ENCODE measurements around the gene IL27RA.
A peak's percentile ranks its signal among the peaks of the same experiment; 100 is the strongest.
"Not testable (repeated sequence)": the region's sequence is repeated elsewhere in the genome, so short reads cannot be mapped to it uniquely, and the experiment has no call there.

The IL27RA gene

GRCh38 chr19:13999085-13999484 lies 32.5 kb upstream of the IL27RA start:
- no peak for DNase-seq (ENCODE audit: low read depth)

GRCh38 chr19:14000691-14001375 lies 30.7 kb upstream of the IL27RA start:
- DNase-seq (ENCODE audit: low read depth) = no peak

- DNase-seq (ENCODE audit: low read depth) = no peak
Measured at GRCh38 chr19:14002571-14003250, 28.9 kb upstream of the IL27RA start.

GRCh38 chr19:14003251-14004055 lies 28.1 kb upstream of the IL27RA start:
- no peak for DNase-seq (ENCODE audit: low read depth)

GRCh38 chr19:14004619-14005348 lies 26.8 kb upstream of the IL27RA start:
- DNase-seq (ENCODE audit: low read depth) = no peak

- DNase-seq (ENCODE audit: low read depth) = peak; percentile 95
Measured at GRCh38 chr19:14005349-14006084, 26.0 kb upstream of the IL27RA start.

GRCh38 chr19:14006085-14006765 lies 25.3 kb upstream of the IL27RA start, which contains the start of gene RFX1:
TSS of gene RFX1 (minus strand) at chr19:14006320. CDS start at chr19:13993843, 12,477 bp downstream.
- peak; percentile 100 for DNase-seq (ENCODE audit: low read depth)

- DNase-seq (ENCODE audit: low read depth) = no peak
Measured at GRCh38 chr19:14006766-14007562, 24.6 kb upstream of the IL27RA start.

GRCh38 chr19:14012378-14012915 lies 19.1 kb upstream of the IL27RA start:
- no peak for DNase-seq (ENCODE audit: low read depth)

GRCh38 chr19:14015524-14016035 lies 16.0 kb upstream of the IL27RA start:
- DNase-seq (ENCODE audit: low read depth) = no peak

GRCh38 chr19:14019100-14019499 lies 12.5 kb upstream of the IL27RA start:
- DNase-seq (ENCODE audit: low read depth) = no peak

- DNase-seq (ENCODE audit: low read depth) = not testable (repeated sequence)
Measured at GRCh38 chr19:14019739-14020138, 11.8 kb upstream of the IL27RA start.

GRCh38 chr19:14021474-14021873 lies 10.1 kb upstream of the IL27RA start:
- DNase-seq (ENCODE audit: low read depth) = no peak

- DNase-seq (ENCODE audit: low read depth) = no peak
Measured at GRCh38 chr19:14022469-14022868, 9.1 kb upstream of the IL27RA start.

- no peak for DNase-seq (ENCODE audit: low read depth)
Measured at GRCh38 chr19:14023404-14024235, 7.9 kb upstream of the IL27RA start.

GRCh38 chr19:14026652-14027192 lies 4.8 kb upstream of the IL27RA start:
- DNase-seq (ENCODE audit: low read depth) = not testable (repeated sequence)

GRCh38 chr19:14027856-14028450 lies 3.6 kb upstream of the IL27RA start, which contains the start of gene RLN3:
TSS of gene RLN3 (plus strand) at chr19:14028148. CDS start at chr19:14028205, 57 bp downstream.
- no peak for DNase-seq (ENCODE audit: low read depth)

GRCh38 chr19:14028901-14029300 lies 2.7 kb upstream of the IL27RA start:
- no peak for DNase-seq (ENCODE audit: low read depth)
